Ishikawa (cell line): ENCODE data around the gene SPECC1.

Source experiments
- CEBPB ChIP-seq: IDR thresholded peaks from 2 replicates; pipeline ENCODE4 v1.6.1; 2012
- TAF1 ChIP-seq: IDR thresholded peaks from 2 replicates; pipeline ENCODE4 v1.6.1; 2012; ENCODE audit warnings: low read depth, mild to moderate bottlenecking

- no peak for TF ChIP-seq CEBPB
- TF ChIP-seq TAF1: no peak
Observed at GRCh38 chr17:20073055-20073979, 64.2 kb downstream of the SPECC1 start.
